ENCODE measurements around the gene CPE.

Gene CPE

DNA sequence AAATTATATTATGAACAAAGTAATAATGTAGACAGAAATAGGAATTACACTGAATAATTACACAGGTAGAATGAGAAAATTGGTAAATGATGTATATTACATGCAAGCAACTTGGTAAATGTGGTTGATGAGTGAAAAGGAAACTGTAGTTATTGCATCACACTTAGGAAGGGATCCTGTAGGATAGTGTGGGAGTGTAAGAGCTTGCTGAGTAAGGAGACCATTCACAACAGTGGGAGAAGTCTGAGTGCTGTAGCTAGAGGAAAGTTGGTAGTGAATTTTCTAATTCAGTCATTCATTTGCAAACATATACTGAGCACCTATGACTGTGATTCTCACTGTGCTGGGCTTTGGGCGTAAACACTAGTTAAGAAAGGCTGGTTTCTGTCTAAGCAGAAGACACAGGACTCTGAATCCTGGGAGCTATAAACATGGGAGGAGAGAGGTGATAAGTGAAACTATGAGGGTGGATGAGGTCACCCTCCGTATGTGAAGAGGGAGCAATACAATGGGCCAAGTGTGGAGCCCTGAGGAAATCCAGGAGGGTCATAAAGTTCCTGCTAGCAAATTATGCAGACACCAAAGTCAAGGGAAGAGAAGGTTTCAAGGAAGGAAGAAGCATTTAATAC, 14.2 kb upstream of the CPE start:
- no peak for DNase-seq (ENCODE audit: low spot score)

DNA sequence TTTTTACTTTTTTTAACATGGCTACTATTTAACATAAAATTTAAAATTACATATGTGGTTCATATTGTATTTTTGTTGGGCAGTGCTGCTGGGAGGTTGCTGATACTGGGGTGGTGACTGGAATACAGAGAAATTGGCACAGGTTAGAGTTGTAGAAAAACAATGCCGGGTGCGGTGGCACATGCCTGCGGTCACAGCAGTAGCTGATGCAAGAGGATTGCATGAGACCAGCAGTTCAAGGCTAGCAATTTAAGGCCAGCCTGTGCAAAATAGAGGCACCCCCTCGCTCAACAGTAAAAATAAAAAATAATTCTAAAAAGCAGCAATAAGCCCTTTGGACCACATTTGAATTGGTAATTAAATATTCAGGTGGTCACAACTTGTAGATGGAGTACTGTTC, 11.8 kb upstream of the CPE start:
- DNase-seq (ENCODE audit: low spot score): no peak

DNA sequence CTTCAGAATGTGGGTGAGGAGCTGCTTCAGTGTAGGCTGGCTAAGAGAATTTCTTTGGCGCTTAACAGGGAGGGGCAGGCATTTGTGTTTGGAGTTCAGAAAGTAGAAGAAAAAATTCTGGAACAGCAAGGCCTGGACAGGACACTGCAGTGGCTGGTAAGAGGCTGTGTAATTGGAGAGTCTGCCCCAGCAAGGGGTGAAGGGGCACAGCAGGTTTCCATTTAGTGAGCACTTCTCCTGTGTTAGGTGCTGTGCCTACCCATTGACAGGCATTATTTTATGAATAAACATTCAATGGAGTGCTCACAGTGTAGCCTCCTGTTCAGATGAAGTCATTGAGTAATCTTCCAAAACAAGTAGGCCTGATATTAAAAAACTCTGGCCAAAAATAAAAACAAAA, 10.7 kb upstream of the CPE start:
- DNase-seq (ENCODE audit: low spot score): no peak

DNA sequence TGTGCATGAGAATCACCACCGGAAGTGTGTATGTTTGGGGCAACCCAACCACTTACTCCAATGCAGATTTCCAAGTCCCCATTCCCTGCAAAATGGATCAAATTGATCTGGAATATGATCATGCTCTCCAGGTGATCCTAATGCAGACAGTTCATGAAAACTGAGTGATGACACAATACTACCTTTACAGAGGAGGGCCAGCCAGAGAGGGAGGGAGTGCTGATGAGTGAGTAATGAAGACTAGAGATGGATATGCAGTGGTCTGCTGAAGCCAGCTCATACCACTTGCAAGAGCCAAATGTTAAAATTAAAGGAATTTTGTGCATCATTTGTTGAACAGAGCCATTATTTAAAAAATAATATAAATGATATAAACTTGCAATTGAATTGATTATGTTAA, 10.2 kb upstream of the CPE start:
- DNase-seq (ENCODE audit: low spot score): no peak

DNA sequence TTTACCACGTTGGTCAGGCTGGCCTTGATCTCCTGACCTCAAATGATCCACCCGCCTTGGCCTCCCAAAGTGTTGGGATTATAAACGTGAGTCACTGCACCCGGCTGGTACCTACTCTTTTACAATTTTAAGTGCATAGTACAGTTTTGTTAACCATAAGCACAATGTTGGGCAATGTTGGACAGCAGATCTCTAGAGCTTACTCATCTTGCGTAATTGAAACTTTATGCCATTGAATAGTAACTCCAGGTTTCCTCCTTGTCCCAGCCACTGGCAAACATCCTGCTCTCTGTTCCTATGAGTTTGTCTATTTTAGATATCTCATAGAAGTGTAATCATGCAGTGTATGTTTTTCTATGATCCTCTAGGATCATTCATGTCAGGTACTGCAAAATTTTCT, 9.3 kb upstream of the CPE start:
- DNase-seq (ENCODE audit: low spot score): no peak

DNA sequence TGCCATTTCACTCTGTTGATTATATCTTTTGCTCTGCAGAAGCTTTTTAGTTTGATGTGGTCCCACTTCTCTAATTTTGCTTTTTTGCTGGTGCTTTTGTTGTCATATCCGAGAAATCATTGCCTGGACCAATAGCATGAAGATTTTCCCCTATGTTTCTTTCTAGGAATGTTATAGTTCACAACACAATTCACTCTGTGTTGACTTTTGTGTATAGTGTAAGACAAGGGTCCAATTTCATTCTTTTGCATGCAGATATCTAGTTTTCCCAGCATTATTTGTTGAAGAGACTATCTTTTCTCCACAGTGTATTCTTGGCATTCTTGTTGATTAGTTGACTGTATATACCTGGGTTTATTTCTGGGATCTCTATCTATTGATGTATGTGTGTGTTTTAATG, 8.3 kb upstream of the CPE start:
- DNase-seq (ENCODE audit: low spot score): no peak

DNA sequence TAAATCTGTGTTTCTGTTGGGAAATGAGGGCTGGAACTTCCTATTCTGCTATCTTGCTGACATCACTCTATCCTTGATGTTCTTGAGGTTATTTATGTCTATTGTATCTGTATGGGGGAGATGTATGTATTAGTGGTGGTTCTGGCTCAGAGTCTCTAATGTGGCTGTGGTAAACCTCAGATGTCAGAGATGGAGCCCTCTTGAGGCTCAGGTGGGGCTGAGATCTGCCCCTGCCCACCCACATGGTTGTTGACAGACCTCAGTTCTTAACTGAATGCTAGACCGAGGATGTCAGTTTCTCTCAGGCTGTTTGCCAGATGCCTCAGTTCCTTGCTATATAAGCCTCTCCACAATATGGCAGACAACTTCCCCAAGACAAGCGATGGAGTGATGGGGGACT, 3.3 kb upstream of the CPE start:
- DNase-seq (ENCODE audit: low spot score): no peak

DNA sequence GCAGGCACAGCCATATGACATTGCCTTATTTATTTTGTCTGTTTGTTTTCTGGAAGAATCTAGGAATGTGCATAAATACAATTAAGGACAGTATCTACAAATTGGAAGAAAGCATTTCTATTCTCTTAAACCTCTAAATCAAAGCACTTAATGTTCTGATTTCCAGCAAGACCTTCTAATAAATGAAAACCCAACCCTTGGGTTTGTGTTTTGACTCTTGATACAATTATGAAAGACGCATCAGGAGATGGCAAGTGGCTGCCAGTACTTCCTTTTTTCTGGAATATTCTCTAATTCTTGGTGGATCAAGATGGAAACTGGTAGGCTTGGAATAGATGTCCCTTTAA, 437 bp upstream of the CPE start:
- no peak for DNase-seq (ENCODE audit: low spot score)

DNA sequence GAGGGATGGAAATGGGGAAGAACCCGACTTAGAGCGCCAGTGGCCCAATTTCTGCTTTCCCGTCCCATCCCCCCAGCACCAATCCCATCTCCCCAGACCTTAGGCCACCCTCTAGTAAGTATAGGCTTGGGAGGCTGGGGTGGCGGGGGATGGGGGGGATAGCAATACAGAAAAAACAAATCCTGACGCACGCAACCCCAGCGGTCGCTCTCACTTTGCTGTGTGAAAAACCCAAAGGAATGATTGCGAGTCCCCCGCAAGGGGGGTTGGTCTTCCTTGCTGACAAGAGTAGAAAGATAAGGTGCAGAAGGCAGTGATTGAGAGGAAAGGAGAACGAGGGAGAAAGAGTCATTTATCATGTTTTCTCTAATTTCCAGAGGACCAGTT, 863 bp downstream of the CPE start:
- peak; percentile 42 for DNase-seq (ENCODE audit: low spot score)

DNA sequence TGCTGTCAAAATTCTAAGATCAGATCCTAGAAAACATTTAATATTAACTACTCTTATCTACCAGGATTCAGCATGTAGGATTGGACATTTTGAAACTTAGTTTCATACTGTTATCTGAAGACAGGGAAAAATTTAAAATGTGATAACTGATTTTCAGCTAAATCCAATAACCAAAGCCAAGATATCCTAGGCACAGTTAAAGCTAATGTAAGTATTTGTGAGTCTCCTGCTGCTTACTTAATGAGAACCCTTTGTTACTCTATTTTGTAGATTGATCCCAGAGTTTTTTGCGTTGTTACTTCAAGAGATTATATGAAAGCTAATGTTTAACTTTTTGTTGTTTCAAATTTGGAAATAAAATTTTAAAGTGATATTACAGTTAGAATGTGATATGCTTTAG, 2.0 kb downstream of the CPE start:
- no peak for DNase-seq (ENCODE audit: low spot score)

DNA sequence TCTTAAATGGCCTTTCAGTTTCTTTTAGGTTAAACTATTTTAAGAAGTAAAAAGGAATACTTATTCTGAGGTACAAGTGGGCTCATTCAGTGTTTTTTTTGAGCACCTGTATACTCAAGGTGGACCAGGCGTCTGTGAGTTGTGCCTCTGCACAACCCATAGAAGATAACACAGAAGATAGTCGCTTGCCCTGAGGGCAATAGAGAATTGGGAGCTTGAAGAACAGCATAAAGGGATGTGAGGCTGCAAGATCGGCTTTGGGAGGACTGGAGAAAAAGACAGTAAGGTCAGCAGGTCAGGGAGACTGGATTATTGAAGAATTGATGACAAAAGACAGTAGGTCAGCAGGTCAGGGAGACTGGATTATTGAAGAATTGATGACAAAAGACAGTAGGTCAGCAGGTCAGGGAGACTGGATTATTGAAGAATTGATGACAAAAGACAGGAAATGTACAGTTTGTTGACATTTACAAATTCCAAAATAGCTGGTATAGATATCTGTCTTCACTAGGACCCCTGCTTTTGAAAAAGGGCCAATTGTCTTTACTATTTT, 3.1 kb downstream of the CPE start:
- no peak for DNase-seq (ENCODE audit: low spot score)

DNA sequence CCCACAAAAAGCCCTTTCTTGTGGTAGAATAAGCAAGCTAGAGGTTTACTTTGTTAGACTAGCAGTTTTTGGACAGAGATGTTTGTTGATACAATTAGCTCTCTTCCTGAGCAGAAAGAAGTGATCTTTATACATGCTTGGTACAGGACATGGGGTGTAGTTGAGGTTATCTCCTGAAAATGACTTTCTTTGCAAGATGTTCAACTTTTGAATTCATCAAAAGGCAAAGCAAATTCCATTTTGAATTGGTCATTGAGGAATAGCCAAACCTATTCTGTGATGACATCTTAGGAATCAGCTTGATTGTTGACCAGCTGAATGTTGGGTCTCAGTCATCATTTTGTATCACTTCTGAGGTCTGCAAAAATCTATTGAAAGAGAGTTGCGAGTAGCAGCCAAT, 3.8 kb downstream of the CPE start:
- DNase-seq (ENCODE audit: low spot score): no peak

DNA sequence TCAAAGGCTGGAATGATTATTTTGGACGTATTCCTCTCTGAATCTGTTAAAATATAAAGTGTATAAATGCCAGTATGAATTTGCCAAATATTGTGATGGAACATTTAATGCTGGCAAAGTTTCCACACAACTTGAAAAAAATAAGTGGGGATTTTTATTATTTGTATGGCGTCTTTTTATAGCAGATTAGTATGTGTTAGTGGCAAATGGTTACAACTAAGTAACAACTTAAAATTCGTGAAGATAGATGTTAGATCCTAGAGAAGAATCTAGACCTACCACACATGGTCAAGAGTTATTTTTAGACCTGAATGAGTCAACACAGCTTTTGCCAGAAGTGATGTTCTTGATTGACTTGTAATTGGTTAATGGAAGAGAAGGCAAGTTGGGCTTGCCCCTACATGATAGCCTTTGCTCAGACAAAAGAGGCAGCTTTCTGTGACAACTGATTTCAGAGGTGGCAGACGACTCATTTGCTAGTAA, 4.8 kb downstream of the CPE start:
- DNase-seq (ENCODE audit: low spot score): no peak

DNA sequence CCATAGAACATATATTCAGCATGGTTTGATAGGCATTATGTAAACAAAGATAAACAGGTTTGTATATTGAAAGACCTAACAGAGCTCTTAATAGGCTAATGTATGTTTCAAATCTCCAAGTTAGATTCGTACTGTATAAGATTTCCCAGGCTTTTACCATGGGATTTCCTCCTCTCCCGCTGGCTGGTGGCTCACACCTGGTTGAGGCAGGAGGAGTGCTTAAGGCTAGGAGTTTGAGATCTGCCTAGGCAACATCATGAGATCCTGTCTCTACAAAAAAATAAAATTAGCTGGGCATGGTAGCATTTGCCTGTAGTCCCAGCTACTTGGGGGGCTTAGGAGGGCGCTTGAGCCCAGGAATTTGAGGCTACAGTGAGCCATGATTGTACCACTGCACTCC, 5.4 kb downstream of the CPE start:
- no peak for DNase-seq (ENCODE audit: low spot score)

DNA sequence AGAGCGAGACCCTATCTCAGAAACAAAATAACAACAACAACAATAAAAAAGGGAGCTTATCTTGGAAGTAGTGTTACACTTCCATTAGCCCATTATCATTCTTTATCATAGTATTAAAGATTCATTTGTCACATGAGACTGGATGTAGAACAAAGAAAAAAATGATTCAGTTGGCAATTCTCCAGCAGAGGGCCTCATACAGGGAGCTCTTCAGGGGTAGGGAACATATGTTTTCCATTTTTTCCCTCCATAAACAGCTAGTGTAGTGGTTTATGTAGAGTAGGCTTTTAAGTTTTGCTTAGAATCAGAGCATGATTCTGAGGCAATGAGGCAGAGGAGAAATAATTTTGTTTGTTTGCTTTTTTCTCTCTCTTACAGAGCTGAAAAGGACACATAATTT, 5.8 kb downstream of the CPE start:
- DNase-seq (ENCODE audit: low spot score): no peak

DNA sequence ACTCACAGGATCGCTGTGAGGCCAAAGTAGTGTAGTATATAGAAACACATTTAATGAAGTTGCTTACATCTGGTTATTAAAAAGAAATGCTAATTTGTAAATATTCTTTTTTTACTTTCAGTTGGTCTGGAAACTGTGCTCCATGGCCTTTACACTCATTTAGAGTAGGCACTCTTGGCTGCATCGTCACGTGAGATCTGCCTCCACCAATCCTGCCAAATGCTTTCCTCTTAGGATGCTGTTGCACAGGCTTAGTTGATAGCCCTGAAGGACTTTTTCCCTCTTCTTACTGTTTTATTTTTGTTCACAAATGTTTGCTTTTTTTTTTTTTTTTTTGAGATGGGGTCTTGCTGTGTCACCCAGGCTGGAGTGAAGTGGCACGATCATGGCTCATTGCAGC, 6.3 kb downstream of the CPE start:
- no peak for DNase-seq (ENCODE audit: low spot score)

DNA sequence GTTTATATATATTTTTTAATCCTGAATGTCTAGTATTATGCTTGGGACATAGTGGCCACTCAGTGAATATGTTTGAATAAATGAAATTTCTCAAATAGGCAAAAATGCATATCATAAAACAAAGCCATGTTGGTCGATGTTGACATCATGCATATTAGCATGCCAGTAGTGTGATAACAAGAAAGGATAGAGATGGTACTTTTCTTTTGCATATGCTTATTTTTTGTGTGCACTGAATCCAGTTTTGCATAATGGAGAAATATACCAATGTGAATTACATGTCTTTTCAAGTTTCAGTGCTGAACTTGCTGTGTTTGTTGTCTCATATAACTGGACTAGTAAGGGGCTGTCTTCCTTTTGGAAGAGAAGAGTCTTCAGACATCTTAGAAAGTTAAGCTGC, 7.5 kb downstream of the CPE start:
- no peak for DNase-seq (ENCODE audit: low spot score)

DNA sequence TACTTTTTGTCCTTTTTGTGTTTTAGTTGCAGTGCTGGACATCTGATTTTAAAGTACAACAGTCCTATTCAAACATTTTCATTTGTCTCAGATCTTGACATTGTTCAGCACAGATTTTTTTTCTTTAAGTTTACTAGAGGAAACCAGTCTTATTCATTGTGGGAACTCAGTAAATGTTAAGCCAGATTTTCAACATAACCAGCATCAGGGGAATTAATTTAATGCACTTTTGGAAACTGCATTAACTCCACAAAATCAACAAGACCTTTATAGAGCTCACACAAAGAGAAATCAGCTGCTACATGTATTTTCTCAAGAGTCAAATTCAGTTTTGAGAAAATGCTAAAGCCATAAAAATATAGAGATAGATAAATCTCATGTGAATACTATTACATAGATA, 9.9 kb downstream of the CPE start:
- no peak for DNase-seq (ENCODE audit: low spot score)

DNA sequence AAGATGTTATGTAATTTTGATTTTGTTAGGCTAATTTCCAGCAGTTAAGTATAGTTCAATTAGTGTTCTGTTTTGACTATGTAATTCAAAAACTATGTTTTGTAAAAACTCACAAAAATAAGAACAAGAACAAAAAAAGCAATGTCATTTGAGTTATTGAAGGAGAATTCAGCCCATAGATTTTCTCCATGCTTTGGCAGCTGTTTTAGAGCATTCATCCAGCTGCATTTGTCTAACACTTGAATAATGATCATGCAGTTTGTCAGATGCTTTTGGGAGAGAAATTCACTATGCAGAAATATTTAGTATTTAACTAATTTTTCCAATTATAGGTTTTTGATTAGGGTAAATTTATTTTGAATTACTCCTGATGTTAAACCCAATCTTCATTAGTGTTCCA, 14.2 kb downstream of the CPE start:
- no peak for DNase-seq (ENCODE audit: low spot score)

DNA sequence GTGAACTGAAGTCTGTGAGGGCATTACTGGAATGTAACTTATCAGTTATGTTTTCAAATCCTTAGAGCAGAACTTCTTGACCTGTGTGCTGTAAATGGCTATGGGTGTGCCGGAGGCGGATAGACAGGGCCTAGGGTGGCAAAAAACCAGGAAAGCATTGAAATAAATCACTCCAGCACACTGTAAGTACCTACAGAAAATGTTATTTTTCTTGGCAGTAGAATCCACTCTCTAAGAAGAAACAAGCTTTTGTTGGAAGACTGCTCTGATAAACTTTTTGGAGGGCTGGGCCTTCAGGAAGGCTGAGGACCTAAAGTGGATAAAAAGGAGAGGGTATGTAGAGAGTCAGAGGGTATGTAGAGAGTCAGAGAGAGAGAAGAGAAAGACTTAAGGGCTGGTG, 14.9 kb downstream of the CPE start:
- DNase-seq (ENCODE audit: low spot score): no peak

DNA sequence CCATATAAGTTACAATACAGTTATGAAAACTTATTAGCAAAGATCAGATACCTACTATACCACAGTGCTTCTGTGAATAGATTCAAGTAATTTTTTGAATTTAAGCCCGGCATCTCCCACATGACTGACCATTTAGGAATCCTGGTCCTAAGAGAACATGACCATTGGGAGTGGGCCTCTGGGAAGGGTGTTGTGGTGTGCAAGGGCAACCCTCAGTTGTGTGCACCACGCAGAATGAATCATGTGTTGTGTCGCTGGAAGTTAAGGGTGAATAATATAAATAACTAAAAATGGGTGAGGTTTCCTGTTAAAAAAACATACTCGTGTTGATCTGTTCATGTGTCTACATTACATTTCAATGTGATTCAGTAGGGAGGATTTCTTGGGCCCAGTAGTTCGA, 15.5 kb downstream of the CPE start:
- no peak for DNase-seq (ENCODE audit: low spot score)

DNA sequence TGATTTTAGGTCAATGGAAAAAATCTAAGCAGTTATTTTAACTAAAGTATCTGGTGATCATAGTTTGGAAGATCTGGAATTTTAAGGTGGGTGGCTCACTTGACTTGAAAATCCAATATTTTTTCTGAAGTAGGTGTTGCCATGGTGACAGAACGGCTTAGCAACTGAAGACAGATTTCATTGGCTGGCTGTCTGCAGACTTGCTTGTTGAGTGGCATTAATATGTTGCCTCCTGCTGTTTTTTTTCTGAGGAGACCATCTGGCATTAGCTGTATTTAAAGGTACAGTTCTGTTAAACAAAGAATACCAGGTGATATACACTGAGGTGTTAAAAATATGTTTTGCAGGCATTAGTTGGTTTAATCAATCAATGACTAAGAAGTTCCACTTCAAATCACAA, 19.8 kb downstream of the CPE start:
- peak; percentile 80 for DNase-seq (ENCODE audit: low spot score)

DNA sequence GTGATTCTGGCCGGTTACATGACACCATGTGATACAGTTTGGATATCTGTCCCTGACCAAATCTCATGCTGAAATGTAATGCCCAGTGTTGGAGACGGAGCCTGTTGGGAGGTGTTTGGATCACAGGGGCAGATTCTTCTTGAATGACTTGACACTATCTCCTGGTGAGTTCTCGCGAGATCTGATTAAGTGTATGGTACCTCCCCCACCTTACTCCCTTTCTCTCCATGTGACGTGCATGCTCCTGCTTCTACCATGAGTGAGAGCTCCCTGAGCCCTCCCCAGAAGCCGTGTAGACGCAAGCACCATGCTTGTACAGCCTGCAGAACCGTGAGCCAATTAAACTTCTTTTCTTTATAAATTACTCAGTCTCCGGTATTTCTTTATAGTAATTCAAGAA, 23.6 kb downstream of the CPE start:
- DNase-seq (ENCODE audit: low spot score): no peak

DNA sequence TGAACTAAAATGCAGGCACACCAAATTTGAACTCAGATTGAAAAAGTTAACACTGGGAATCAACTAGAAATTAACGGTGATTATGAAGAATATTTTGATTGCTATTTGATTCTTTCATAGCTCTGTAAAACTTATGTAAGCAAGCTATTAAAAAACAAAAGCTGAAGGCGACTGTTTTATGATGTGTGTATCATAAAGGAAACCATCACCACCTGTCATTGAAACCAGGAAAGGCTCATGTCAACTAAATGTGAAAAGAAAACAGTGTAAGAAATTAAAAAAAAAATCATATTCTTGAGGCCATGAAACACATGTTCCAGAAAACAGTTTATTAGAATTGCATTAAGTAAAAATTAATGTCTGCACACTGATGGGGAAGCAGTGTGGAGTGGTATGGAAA, 24.2 kb downstream of the CPE start:
- no peak for DNase-seq (ENCODE audit: low spot score)

DNA sequence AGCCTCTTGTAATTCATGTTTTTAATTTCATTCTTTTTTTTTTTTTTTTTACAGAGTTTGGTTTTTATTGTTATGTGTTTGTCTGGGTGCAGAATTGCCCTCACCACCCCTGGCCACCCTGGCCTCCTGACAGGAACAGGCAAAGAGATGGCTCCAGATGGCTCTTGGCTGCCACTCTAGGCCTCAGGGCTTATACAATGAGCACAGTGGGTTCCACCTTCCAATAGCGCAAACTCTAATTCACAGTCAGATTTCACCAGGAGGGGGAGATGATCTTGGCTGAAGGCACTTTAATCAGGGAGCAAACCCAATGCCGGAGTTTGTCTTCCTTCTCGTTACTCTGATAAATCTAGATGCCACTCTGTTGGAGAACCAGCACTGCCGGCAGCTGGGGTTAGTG, 24.8 kb downstream of the CPE start:
- no peak for DNase-seq (ENCODE audit: low spot score)
